ENCODE results near the gene LNX2. TPM values are rescaled to one million over a fixed set of nuclear protein-coding genes. Genes with fewer than 3 reads are reported as not detected.

LNX2 gene
- total RNA-seq, 1 donor from 2014 or later, result 15.1 TPM

- Mint-ChIP-seq H3K27ac (no peak overlapping the region), H3K4me3 (no peak overlapping the region)
Measured at GRCh38 chr13:27500806-27501534, 119.4 kb downstream of the LNX2 start.

GRCh38 chr13:27497563-27498230, 122.6 kb downstream of the LNX2 start:
- H3K4me1 Mint-ChIP-seq, result peaks cover 17% of the 10 kb centered on the region
- peaks cover 7% of the 10 kb centered on the region for H3F3A ChIP-seq (ENCODE audit: low read depth)
- DNase-seq (ENCODE audit: low spot score), result no peak
- H3K9me3 Mint-ChIP-seq, result no peaks in the 10 kb centered on the region
- peaks cover 15% of the 10 kb centered on the region for H3K4me1 ChIP-seq
- H3K27me3 Mint-ChIP-seq (ENCODE audit: insufficient read depth, low read depth), result peaks cover 3% of the 10 kb centered on the region
- no peaks in the 10 kb centered on the region for H3K36me3 ChIP-seq
- H4K20me1 ChIP-seq (ENCODE audit: low read depth), result no peaks in the 10 kb centered on the region
- H3K79me2 ChIP-seq (ENCODE audit: low read depth), result no peaks in the 10 kb centered on the region
- H3K4me2 ChIP-seq, result no peak overlapping the region
- H3K9me3 ChIP-seq (ENCODE audit: low read depth), result no peaks in the 10 kb centered on the region
- no peaks in the 10 kb centered on the region for H3K36me3 Mint-ChIP-seq
- no peak overlapping the region for H3K9ac ChIP-seq
- no peaks in the 10 kb centered on the region for H3K27me3 ChIP-seq
- no peak overlapping the region for H3K27ac Mint-ChIP-seq
- no peak overlapping the region for H3K27ac ChIP-seq
- TF ChIP-seq EZH2 (IDR thresholded peaks at IDR 0.05), result no peak
- TF ChIP-seq EZH2phosphoT487 (IDR thresholded peaks at IDR 0.05), result no peak
- no peak for TF ChIP-seq CTCF (IDR thresholded peaks at IDR 0.05)
- no peak overlapping the region for H2AFZ ChIP-seq (replicated peaks)
- H3K4me3 ChIP-seq, result no peak overlapping the region
- H3K4me3 Mint-ChIP-seq, result no peak overlapping the region

More at GRCh38 chr13:27500806-27501534, 119.4 kb downstream of the LNX2 start:
- Histone ChIP-seq H3K36me3 (no peaks in the 10 kb centered on the region), H4K20me1 (ENCODE audit: low read depth) (no peaks in the 10 kb centered on the region), H3K79me2 (ENCODE audit: low read depth) (no peaks in the 10 kb centered on the region), H3K4me1 (peaks cover 12% of the 10 kb centered on the region), H3K9ac (no peak overlapping the region), H2AFZ (replicated peaks) (no peak overlapping the region), H3K27ac (no peak overlapping the region), H3K9me3 (ENCODE audit: low read depth) (no peaks in the 10 kb centered on the region), H3K27me3 (no peaks in the 10 kb centered on the region), H3K4me3 (no peak overlapping the region), H3K4me2 (no peak overlapping the region), H3F3A (ENCODE audit: low read depth) (peaks cover 7% of the 10 kb centered on the region)
- no peaks in the 10 kb centered on the region for H3K36me3 Mint-ChIP-seq
- TF ChIP-seq EZH2phosphoT487 (IDR thresholded peaks at IDR 0.05) (no peak), CTCF (IDR thresholded peaks at IDR 0.05) (no peak), EZH2 (IDR thresholded peaks at IDR 0.05) (no peak)
- peaks cover 3% of the 10 kb centered on the region for H3K27me3 Mint-ChIP-seq (ENCODE audit: insufficient read depth, low read depth)
- H3K4me1 Mint-ChIP-seq, result peaks cover 28% of the 10 kb centered on the region
- DNase-seq (ENCODE audit: low spot score), result no peak
- no peaks in the 10 kb centered on the region for H3K9me3 Mint-ChIP-seq

DNA sequence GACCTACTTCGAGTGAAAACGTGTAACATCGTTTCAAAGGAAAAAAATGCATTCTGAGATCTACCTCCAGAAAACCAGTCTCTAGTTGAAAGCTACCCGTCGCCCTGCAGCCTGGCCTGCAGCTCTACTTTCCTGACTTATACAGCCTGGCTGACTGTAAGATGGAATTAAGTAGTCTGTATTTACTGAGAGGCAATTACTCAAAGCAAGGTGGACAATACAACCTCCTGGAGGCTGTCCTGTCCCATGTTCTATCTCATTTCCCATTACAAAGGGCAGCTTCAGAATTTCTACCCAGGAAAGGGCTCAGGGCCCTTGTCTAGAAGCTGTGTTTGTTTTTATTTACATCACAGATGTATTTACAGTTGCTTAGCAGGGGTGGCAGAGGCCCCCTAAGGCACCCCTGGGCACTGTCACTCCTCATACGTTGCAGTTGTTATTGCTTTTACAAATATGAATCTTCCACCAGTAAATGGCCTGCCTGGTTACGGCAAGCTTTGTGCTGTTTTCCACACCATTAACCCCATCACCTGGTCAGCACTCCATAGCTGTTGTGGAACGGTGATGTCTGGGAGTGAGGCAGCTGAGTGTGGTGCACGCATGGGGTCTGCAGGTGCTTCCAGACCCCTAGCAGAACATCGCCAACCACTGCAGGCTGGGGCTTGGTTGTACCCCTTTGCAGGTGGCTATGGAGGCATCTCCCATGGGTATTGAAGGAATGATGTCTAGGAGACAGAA, 123.6 kb downstream of the LNX2 start:
- Histone ChIP-seq H3K4me1 (peaks cover 15% of the 10 kb centered on the region), H3K36me3 (no peaks in the 10 kb centered on the region), H4K20me1 (ENCODE audit: low read depth) (no peaks in the 10 kb centered on the region), H3K79me2 (ENCODE audit: low read depth) (no peaks in the 10 kb centered on the region), H3K4me2 (peak overlapping the region; percentile 56), H2AFZ (replicated peaks) (no peak overlapping the region), H3K9me3 (ENCODE audit: low read depth) (no peaks in the 10 kb centered on the region), H3F3A (ENCODE audit: low read depth) (peaks cover 7% of the 10 kb centered on the region), H3K27ac (no peak overlapping the region), H3K4me3 (no peak overlapping the region), H3K9ac (no peak overlapping the region), H3K27me3 (no peaks in the 10 kb centered on the region)
- H3K9me3 Mint-ChIP-seq, result no peaks in the 10 kb centered on the region
- peaks cover 13% of the 10 kb centered on the region for H3K4me1 Mint-ChIP-seq
- TF ChIP-seq EZH2 (IDR thresholded peaks at IDR 0.05) (no peak), CTCF (IDR thresholded peaks at IDR 0.05) (no peak), EZH2phosphoT487 (IDR thresholded peaks at IDR 0.05) (no peak)
- no peaks in the 10 kb centered on the region for H3K36me3 Mint-ChIP-seq
- H3K27me3 Mint-ChIP-seq (ENCODE audit: insufficient read depth, low read depth), result peaks cover 3% of the 10 kb centered on the region
- H3K4me3 Mint-ChIP-seq, result no peak overlapping the region
- no peak overlapping the region for H3K27ac Mint-ChIP-seq
- peak; percentile 42 for DNase-seq (ENCODE audit: low spot score)

Data from neural progenitor cell (in vitro differentiated cells).